ENCODE measurements around the gene FAM72A. TPM values are rescaled to one million over a fixed set of nuclear protein-coding genes. Genes with fewer than 3 reads are reported as not detected.
"Not testable (repeated sequence)": the region's sequence is repeated elsewhere in the genome, so short reads cannot be mapped to it uniquely, and the experiment has no call there.

The FAM72A gene
- total and polyA plus RNA-seq, 2 donors (not counting 3 experiments of a cell fraction or from before 2014, with no cell fraction given) = 3.4 to 9.6 TPM

DNA sequence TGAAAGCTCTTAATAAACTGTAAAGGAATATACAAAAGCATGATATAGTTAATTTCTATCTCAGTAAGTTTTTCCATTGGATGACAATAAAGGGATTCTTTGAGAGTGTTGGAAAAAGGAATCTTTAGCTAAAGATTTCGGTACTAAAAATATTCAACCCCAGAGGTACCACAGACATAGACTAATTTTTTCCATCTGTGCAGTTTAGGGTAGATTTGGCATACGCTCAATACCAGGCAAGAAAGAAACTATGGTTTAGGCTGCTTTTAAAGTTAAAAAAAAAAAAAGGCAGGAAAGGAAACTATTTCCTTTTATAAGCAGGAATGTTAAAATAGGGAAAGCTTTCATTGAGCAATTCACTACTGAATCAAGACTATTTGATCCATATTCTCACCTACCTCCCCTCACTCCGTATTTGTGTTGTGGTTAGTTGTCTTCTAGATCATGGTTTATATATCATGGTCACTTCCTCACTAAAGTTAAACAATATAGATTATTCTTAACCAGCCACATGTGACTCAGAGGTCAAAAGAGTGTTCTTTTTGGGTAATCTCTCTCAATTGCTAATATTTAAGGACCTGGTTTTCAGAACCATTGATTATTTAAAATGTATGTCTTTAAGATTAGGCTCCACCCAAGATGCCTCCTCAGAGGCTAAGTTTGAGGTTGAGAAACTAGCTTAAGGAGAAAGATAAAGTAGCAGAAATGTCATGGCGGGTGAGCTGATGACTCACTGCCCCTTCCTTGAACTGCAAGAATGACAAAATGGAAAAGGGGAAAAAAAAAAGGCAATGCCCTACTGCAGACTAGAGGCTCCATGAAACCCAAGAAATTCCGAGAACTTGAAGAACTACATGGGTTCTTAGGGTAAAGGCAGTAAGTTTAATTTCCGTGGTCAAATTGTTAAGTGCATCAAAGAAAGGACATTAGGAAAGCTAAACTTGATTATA, 20.0 kb downstream of the FAM72A start:
- POLR2A ChIA-PET = not testable (repeated sequence)
- BruUV-seq (replicated peaks) = TSS peak; percentile 31

DNA sequence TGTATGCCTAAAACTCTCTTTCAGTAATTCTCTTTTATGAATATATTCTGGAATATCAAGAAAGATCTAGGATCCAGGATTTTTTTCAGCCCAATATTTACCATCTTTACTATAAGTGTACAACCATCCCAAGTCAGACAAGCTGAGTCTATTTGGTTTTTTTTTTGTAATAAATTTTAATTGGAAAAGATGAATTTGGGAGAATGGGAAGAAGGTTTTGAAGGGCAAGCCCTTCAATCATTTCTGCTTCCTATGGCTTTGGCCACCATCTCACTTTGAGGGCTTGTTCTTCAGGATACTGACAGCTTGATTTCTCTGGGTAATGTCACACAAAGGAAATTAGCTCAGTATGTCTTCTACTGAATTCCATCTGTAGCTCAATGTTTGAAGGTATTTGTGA, 23.0 kb downstream of the FAM72A start:
- H3K4me1 ChIP-seq (ENCODE audit: control insufficient read depth, extremely low read depth, insufficient read depth, low read length); H3K27ac ChIP-seq (ENCODE audit: insufficient read depth, low read depth, low read length); H3K4me3 ChIP-seq (replicated peaks in 1 of 3; ENCODE audit: insufficient read depth in 1 of 3, low read depth in 1 of 3, low read length in 3 of 3); FAIRE-seq; DNase-seq (ENCODE audit: low read depth, low spot score); H3K9me1 ChIP-seq (replicated peaks; ENCODE audit: control insufficient read depth, extremely low read depth, insufficient read depth, low read length); BruUV-seq (replicated peaks); H2AFZ ChIP-seq (ENCODE audit: low read depth, low read length); H3K9ac ChIP-seq (replicated peaks; ENCODE audit: extremely low read depth, insufficient read depth, low read length); intact Hi-C loops (cut with micrococcal nuclease); H3K27me3 ChIP-seq (ENCODE audit: control insufficient read depth in 2 of 2, insufficient read depth in 2 of 2, low read length in 2 of 2); H3K36me3 ChIP-seq (ENCODE audit: control insufficient read depth in 2 of 2, extremely low read depth in 1 of 2, insufficient read depth in 2 of 2, low read length in 2 of 2); H3K4me2 ChIP-seq (ENCODE audit: insufficient read depth, low read length); H3K79me2 ChIP-seq (ENCODE audit: control insufficient read depth, insufficient read depth, low read length); POLR2A ChIA-PET; H4K20me1 ChIP-seq (replicated peaks; ENCODE audit: control insufficient read depth, extremely low read depth, insufficient read depth, low read length); dilution Hi-C loops (cut with MboI; ENCODE audit: extremely low pct_ligation_motif_present, low sequenced_read_pairs); CTCF ChIA-PET; H3K9me3 ChIP-seq (replicated peaks; ENCODE audit: control insufficient read depth, insufficient read depth, low read length): not testable (repeated sequence)

More for the DNA sequence above, 20.0 kb downstream of the FAM72A start:
- H3K9me3 ChIP-seq (replicated peaks; ENCODE audit: control insufficient read depth, insufficient read depth, low read length); H3K27ac ChIP-seq (ENCODE audit: insufficient read depth, low read depth, low read length); H3K4me3 ChIP-seq (replicated peaks in 1 of 3; ENCODE audit: insufficient read depth in 1 of 3, low read depth in 1 of 3, low read length in 3 of 3); H3K36me3 ChIP-seq (ENCODE audit: control insufficient read depth in 2 of 2, extremely low read depth in 1 of 2, insufficient read depth in 2 of 2, low read length in 2 of 2); H3K79me2 ChIP-seq (ENCODE audit: control insufficient read depth, insufficient read depth, low read length); H3K4me2 ChIP-seq (ENCODE audit: insufficient read depth, low read length); dilution Hi-C loops (cut with MboI; ENCODE audit: extremely low pct_ligation_motif_present, low sequenced_read_pairs); CTCF ChIA-PET; H3K9ac ChIP-seq (replicated peaks; ENCODE audit: extremely low read depth, insufficient read depth, low read length); H3K27me3 ChIP-seq (ENCODE audit: control insufficient read depth in 2 of 2, insufficient read depth in 2 of 2, low read length in 2 of 2); H3K4me1 ChIP-seq (ENCODE audit: control insufficient read depth, extremely low read depth, insufficient read depth, low read length); H3K9me1 ChIP-seq (replicated peaks; ENCODE audit: control insufficient read depth, extremely low read depth, insufficient read depth, low read length); H4K20me1 ChIP-seq (replicated peaks; ENCODE audit: control insufficient read depth, extremely low read depth, insufficient read depth, low read length); FAIRE-seq; intact Hi-C loops (cut with micrococcal nuclease); H2AFZ ChIP-seq (ENCODE audit: low read depth, low read length): not testable (repeated sequence)
- peak; percentile 17 for TF ChIP-seq FOS (IDR thresholded peaks at IDR 0.05; ENCODE audit: borderline replicate concordance, insufficient read depth, low read length)
- peak; percentile 47 for DNase-seq (ENCODE audit: low read depth, low spot score)

DNA sequence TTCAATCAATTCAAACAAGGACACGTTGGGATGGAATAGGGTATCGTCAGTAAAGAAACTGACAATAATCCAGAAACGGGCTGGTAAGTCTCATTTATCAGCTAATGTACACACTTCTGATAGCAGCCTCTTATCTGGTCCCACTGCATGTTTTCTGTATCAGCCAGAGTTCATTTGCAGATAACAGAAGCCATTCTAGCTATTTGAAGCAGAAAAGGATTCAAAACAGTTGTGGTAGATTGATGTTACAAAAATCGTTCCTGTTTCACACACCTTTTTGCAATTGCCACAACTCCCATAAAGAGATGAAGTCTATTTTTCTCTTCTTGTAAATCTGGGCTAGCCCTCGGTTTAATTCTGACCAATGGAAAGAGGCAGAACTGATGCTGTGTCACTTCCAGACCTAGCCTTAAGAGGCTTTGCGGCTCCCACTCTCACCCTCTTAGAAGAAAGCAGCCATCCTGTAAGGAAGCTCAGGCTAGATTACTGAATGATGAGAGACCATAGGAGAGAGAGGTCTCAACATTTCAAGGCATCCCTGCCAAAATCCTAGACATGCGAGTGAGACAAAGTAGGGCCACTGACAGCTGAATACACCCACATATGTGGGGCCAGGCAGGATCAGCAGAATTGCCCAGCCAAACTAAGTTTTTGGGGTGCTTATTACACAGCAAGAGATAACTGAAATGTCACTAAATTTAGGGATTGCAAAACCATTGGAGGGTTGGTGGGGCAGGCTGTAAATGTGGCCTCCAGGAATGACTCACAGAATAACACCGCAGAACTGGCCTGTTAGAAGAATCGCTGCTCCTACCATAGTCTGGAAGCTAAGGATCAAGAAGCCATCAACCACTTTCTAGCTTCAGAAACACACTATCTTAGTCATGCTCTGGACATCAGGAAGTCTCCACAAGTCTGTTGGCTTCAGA, 24.3 kb downstream of the FAM72A start:
- H3K4me2 ChIP-seq (ENCODE audit: insufficient read depth, low read length); H3K9ac ChIP-seq (replicated peaks; ENCODE audit: extremely low read depth, insufficient read depth, low read length); H3K27me3 ChIP-seq (ENCODE audit: control insufficient read depth in 2 of 2, insufficient read depth in 2 of 2, low read length in 2 of 2); H3K9me3 ChIP-seq (replicated peaks; ENCODE audit: control insufficient read depth, insufficient read depth, low read length); H2AFZ ChIP-seq (ENCODE audit: low read depth, low read length); H3K4me3 ChIP-seq (replicated peaks in 1 of 3; ENCODE audit: insufficient read depth in 1 of 3, low read depth in 1 of 3, low read length in 3 of 3); H3K36me3 ChIP-seq (ENCODE audit: control insufficient read depth in 2 of 2, extremely low read depth in 1 of 2, insufficient read depth in 2 of 2, low read length in 2 of 2); H4K20me1 ChIP-seq (replicated peaks; ENCODE audit: control insufficient read depth, extremely low read depth, insufficient read depth, low read length); BruUV-seq (replicated peaks); dilution Hi-C loops (cut with MboI; ENCODE audit: extremely low pct_ligation_motif_present, low sequenced_read_pairs); H3K4me1 ChIP-seq (ENCODE audit: control insufficient read depth, extremely low read depth, insufficient read depth, low read length); intact Hi-C loops (cut with micrococcal nuclease); POLR2A ChIA-PET; H3K79me2 ChIP-seq (ENCODE audit: control insufficient read depth, insufficient read depth, low read length); H3K9me1 ChIP-seq (replicated peaks; ENCODE audit: control insufficient read depth, extremely low read depth, insufficient read depth, low read length); CTCF ChIA-PET; H3K27ac ChIP-seq (ENCODE audit: insufficient read depth, low read depth, low read length); FAIRE-seq; DNase-seq (ENCODE audit: low read depth, low spot score): not testable (repeated sequence)
